HG03103 (cell line): ENCODE data around the gene CCDC88C.

Experiments used
- ATAC-seq: cut with Tn5 transposase; IDR thresholded peaks from one replicate; pipeline ENCODE4 v1.9.1; 2021; ENCODE audit warnings: low read depth; ENCODE audit not compliant: unreplicated experiment

The CCDC88C gene

DNA sequence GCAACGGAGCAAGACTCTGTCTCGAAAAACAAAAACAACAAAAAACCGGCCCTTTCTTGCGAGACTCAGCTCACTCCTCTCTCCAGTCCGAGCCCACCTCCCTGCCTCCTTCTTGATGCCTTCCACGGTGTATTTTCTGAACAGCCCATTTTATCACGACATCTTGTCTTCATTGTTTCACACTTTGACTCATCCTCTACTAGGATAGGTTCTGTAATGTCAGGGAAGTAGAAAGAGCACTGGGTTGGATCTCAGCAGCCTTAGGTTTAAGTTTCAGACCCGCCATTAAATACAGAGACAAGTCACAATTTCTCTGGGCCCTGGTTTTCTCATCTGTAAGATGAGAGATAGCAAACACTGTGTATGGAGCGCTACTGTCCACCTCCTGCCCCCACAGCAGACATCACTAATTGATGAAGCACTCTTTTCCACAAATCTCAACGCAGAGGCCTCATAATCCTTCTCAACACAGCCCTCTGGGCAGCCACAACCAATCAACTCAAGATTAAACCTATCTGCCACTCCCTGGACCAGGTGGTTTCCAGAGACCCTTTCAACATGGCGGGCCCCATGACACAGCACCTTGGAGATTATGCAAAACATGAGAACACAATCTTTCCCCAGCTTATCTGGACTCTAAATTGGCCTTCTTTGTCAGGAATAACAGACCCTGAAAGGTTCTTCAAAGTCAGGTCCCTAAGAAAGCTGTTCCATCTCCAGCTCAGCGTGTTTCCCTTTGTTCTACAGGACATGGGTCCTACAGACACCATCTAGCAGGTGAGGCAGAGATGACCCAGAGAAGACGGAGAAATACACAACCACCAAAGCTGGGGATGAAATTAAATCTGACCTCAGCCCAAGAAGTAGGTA is 35.6 kb downstream of the CCDC88C start:
- ATAC-seq, result no peak

DNA sequence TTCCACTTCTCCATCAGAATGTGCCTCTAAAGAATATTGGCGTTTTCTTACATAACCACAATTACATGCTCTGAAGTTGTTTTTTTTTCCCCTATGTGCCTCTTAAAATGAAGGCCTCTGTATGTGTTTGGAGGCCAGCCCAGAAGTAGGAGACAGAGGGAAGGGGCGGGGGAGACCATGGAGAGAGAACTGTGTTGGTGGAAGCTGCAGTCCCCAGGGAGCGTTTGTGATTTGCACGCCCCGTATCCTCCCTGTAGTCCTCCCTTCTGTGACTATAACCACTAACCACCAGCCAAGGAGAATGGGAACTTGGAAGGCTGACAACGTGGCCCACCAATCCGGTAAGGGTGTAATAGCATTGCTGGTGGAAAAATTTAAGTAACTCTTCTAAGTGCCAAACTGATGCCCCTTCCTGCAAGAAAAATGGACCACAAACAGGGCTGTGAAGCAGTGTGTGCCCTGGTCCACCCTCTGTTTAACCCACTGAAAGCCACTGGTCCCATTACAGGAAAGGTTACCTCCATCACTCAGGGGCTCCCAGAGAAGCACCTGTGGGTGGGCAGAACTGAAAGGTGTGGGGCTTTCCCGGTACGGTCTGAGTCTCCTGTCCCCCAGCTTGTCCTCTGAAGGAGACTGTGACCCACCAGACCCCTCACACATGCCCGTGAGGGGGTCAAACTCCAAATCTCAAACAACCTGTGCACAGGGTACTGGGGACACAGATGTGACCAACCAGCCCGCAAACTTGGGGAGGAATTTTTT is 36.8 kb downstream of the CCDC88C start:
- no peak for ATAC-seq

DNA sequence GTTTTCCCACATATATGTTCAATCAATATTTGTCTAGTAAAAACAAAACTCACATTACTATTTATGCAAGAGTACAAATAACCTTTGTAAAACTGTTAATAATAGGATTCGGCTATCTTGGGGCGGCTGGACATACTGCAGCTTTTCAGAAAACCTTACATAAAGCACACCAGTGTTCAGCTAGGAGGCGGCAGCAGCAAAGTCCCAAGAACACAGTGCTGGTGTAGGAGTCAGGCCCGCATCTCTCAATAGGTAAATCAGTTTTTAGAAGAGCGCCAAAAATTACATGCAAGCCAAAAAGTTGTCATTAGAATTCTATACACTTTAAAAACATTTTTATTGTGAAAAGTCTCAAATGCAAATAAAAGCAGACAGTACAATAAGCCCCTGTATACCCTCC is 37.5 kb downstream of the CCDC88C start:
- no peak for ATAC-seq

DNA sequence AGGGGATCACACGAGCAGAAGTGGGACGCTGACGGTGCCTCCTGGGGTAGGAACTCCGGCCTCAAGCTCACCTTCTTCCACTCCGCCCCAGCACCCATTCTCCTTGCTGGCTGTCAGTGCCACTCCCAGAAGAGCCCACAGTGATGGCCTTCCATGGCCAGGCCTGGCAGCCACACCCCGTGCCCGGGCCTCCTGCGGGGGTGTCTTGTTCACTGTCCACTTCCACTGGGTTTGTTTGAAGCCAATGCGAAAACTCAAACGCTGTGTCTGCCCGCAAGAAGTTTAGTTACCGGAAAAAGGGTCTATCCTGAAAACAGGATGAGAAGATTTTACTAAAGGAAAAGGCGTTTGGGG is 38.1 kb downstream of the CCDC88C start:
- ATAC-seq, result no peak

DNA sequence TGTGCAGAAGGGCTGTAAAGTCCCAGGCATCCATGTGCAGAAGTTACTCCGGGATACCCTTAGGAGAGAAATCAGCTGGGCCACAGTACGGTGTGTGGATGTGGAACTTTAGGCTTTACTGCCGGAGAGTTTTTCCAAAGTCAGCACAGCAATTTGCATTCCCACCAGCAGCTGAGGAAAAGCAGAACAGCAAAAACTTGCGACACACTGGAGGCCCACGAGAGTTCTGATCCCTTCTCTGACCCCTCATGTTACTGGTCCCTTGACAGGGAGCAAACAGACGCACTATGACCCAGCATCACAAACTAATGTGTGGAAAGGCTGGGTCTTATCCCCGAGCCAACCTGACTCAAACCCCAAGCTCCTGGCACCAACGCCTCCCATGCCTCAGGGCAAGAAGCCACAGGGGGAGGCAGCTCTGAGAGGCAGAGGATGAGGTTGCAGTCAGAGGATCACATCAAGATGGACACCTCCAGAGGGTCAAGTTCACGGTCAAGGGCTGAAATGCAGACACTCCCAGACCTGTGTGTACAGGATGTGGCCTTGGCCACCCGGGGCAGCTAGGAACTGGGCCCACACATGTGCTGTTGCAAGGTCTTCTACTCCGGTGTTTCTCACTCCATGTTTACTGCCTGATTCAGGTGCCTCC is 38.6 kb downstream of the CCDC88C start:
- ATAC-seq, result no peak

DNA sequence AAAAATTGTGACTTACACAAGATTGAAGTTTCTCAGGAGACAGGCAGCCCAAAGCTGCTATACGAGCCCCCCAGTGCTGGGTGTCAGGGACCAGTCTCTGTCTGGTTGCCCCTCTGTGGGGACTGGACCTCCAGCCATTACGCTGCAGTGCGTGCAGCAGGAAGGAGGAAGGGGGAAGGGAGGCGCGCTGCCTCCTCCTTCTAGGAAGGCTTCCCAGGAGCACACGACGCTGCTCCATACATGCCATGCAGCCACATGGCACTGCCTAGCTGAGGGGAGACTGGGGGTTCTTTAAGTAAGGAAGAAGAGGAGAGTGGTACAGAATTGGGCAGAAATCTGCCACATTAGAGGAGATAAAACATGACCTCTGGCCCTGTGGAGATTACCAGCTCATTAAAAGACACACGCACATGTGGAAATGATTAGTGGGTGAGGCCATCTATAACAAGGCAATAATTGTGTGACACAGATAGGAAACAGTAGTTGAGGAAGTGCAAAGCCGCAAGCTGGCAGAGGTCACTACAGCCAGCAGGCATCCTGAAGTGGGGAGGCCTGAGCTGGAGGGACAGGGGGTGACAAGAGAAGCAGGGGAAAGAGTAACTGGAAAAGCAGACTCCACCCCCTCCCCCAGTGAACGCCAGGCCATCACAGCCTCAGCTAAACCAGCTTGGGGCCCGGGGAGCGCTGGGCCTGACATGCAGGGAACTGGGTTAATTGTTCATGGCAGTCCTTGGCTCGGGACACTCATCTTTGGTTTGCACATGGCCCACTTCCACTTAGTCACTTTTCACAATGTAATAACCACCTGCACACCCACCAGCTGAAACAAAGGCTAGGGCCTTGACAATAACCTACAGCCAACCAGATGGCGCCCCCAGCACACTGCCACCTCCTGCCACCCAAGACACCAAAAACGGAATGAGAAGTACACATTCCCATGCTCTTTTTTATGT is 39.6 kb downstream of the CCDC88C start:
- ATAC-seq, result no peak

DNA sequence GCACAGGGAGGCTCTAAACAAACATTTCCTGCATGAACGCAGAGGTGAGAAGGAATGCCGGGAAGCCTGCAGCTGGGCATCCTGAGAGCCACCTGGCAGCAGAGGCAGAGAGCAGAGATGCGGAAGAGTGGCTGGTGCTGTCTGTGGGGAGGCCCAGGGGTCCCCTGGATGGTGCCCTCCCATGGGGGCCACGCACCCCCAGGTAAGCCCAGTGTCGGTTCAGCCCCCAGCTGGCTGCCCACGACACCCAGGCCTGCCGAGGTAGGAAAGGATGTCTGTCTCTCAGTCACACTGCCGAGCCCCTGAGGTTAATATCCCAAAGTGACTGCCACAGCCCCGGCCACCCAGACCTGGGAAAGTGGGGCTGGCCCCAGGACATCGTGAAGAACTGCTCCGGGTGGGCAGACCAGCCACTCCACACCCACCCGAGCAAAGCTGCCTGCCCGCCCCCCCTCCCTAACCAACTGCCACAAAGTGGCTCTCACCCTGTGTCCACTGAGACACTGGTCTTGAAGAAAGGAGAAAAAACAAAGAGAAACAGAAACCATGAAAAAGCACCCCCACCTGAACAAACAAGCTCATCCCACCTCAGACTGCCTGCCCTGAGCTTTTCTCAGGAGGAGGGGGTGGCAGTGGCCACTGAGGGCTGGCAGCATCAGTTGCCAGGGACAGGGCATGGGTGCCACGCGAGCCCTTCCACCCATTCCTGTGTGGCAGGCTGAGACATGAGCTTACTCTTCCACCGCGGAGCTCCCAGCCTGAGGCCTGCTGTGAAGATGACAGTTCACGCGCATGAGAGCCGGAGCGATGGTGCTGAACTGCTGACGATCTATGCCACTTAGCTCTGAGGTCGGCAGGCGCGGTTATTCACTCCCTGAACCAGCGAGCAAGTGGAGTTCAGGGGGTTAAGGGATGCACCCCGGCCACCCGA is 40.8 kb downstream of the CCDC88C start:
- no peak for ATAC-seq

DNA sequence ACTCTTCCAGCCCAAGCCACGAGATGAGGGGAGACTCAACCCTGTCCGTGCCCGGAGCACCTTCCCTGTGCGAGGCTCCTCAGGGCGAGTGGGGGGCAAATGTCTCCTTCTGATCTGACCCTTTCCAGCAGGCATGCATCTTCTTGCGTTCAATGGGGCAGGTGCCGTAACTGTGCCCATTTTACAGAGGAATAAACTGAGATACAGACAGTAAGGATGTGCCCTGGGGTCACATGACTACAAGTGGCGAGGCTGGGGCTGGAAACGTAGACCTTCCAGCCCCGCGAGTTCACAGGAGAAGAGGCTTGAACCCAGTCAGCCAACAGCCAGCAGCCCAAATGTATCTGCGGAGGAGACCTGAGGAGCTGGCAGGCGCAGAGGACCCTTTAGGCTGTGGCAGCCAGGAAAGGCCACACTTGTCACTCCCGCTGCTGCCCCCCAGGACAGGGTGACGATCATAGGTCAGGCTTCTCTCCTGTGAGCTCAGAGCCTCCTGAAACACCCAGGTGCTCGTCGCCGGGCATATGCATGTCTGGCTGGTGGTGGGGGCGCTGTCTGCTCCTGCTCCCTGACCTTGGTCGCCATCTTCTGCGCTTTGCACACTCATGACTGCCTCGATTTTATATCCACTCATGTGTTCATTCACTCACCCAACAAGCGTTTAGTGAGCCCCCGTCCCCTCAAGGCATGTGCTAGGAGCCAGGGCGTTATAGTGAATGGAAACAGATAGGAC is 41.7 kb downstream of the CCDC88C start:
- ATAC-seq, result no peak

DNA sequence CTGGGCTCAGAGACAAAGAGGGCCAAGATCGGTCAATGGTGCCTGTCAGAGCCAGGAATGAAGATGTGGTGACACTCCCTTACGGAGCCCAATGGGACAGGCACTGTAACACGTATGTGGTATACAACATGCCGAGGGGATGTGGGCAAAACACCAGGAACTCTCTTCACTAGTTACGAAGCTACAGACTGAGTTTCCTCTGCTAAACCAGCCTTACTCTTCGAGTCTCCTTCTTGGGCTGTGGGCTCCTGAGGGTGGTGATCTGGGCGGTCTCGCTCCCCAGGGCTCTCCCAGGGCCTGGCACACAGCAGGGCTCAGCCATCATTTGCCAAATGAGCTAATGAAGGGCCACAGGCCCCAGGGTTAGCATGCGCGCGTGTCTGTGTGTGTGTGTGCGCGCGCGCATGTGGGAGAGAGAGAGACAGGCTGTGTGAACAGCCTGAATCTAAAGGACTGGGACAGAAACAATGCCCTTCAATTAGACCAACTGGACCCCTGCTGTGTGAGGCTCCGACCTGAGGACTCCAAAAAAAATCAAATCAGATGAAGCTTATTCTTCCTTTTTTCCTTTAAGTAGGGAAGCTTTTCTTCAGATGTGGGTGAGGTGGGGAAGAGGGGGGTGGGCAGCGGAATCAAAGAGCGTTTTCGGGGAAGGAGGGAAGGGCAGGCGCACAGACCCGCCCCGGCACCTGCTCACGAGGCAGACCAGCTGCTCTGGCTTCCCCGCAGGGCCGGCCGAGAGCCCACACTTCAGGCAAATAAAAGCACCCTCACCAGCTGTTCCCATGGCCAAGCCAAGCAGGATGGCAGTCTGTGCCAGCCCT is 42.5 kb downstream of the CCDC88C start:
- ATAC-seq, result no peak

DNA sequence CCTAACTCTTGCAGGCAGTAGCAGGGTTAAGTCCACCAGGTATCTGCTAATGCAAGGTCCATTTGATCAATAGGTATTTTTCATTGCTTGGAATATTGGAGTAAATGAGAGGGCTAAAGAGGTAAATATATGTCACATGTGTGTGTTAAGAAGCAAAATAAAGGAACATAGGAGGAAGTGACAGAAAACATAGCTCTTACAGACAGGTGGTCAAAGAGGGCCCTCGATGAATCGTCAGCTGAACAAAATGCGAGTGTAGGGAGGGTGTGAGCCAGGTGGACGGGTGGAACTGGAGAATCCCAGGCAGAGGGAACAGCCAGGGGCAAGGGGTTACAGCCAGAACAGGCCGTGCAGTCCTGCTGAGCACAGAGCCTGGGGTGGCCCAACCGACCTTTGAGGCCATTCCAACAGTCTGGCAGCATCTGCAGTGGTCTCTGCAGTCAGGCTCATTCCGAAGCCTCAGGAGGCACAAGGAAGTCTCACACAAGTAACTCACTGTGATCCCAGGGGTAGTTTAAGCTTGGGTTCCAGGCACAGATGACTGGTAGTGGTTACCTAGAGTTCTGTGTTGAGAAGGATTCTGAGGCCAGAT is 43.2 kb downstream of the CCDC88C start:
- no peak for ATAC-seq

DNA sequence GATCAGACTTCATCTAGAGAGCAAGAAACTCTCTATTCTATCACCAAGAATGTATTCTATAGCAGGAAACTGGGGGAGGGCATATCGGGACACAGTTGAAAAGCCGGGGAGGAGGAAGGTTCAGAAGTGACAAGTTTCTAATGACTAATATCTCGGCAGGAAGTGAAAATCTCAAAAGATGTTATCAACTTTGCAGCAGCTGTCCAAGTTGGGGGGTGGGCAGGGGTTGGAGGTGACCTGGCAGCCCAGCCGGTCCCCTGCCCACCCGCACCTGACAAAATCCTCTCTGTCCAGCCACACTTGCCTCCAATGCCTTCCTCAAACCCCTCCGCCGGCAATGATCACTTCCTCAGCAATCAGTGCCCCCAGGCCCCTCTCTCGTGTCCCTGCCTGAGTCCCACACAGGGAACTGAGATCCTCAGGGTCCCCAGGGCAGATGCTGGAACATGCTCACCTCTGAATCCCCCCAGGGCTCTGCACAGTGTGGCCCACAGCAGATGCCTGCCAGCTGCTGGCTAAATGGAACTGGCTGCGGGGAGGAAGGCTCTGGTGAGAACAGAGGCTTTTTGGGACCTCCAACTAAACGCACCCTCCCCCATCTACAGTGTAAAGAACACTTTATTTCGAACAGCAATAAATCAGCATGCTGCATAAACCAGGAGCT is 43.9 kb downstream of the CCDC88C start:
- ATAC-seq, result peak; percentile 63

DNA sequence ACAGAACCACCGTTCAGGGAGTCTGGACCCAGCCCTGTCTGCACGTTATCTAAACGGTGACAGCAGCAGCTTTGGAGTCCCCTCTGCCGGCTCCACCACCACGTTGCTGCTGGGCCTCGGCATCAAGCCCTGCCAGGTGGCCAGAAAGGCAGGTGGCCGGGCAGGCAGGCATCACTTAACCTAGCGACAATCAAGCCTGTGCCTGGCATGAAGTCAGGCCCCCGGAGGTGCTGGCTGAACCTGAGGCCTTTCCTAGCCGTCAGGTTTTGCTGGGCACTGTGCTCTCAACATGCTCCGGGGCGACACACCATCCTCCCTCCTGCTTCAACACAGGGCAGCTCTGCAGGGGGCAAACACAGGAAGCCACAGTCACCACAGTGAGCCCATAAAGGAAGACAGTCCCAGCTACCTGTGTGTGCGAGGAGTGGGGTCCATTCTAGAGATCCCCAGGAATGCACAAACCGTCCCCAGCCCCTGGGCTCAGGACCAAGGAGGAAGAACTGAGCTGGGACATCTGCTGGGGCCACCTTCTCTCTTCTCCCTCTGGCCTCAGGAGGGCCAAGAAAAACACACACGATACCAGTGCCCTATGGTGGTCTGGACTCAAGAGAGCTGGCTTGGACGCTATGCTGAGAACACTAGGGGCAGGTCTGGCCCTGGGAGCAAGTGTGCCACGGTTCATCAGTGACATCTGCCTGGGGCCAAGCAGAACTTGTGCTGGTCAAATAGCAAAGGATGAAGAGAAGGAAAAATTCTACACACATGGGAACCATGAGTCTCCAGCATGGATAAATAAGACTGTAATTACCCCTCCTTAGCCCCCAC is 44.7 kb downstream of the CCDC88C start:
- ATAC-seq, result no peak

DNA sequence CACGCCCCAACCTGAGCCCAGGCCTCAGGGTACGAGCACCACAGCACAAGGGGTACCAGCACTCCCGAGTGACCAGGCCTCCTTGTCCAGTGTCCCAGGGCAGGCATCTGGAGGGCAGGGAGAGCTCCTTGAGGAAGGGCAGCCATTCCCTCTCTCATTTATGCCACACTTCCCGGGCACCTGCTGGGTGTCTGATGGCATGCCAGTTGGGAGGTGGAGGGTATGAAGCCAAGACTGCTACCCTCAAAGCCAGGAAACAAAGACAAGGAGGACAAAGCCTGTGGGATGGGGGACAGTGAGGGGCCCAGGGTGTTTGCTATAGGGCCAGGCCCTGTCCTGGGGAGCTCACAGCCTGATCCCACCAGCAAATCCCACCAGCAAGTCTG is 45.6 kb downstream of the CCDC88C start:
- no peak for ATAC-seq

DNA sequence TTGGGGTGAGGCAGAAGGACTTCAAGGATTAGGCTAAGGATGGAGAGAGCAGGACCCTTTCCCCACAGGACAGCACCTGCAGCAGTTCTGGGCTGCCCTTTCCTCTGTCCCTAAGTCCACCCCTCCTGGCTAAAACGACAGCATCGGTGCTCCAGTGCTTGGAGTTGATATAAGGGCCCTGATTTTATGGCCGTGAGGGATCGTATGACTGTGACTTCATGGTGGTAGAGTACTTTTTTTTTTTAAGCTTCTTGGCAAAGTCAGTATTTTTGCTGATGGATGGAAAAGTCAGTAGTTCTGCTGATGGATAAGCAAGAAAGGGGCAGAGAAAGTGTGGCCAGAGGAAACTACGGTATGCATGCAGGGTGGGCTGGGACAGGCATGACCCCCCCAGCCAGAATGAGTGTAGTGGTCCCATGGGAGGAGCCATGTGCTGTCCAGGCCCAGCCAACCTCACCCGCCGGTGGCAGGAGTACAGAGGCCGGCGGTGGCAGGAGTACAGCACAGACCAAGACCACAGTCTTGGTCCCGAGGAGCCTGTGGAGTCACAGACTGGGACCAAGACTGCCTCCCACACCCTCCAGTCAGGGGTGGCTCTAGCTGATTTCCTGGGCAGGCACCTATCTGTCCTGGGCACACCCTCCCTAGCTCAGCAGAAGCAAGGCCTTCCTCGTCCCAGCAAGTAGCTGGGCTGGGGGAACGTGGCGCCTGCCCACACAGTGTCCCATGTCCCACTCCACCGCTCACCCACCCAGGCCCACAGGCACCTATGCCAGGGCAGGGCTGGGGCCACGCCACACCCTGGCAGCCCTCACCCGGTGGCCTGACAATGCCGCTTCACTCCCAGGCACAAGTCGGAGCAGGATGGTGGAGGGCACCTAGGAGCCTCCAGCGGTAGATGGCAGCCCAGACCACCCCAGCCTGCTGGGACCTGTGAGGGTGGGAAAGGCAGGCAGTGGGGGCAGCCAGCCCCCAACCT is 46.3 kb downstream of the CCDC88C start:
- no peak for ATAC-seq
